H1 (cell line): ENCODE results near the gene FHIT. TPM values are rescaled to one million over a fixed set of nuclear protein-coding genes. Genes with fewer than 3 reads are reported as not detected.

Source experiments
- EGR1 ChIP-seq: IDR thresholded peaks from 2 replicates; pipeline ENCODE4 v1.6.1; 2011; ENCODE audit warnings: low read depth, low read length, borderline replicate concordance
- GTF2F1 ChIP-seq: IDR thresholded peaks from 2 replicates; pipeline ENCODE4 v1.6.1; 2012; ENCODE audit warnings: low read depth, low read length, improper control_type of control experiment, borderline replicate concordance
- KDM4A ChIP-seq: IDR thresholded peaks from one replicate; pipeline ENCODE4 v1.7.1; 2012; ENCODE audit warnings: low read depth, mild to moderate bottlenecking, moderate library complexity, low read length, inconsistent platforms; ENCODE audit not compliant: severe bottlenecking
- RXRA ChIP-seq: IDR thresholded peaks from 2 replicates; pipeline ENCODE4 v1.6.1; 2011; ENCODE audit warnings: low read depth, mild to moderate bottlenecking, low read length, moderate library complexity; ENCODE audit not compliant: insufficient read depth
- polyA plus RNA-seq, 7 experiments: library from polyadenylated mRNA; depleted of rRNA in 3 of 7; stranded (reverse) in 5 of 7; unstranded in 2 of 7; fragments of >200 nt in 5 of 7; fragments of 200-250 nt in 2 of 7; gene quantifications; 1 replicate in 5 of 7; 2 replicates in 1 of 7; 4 replicates in 1 of 7; pipeline versions ENCODE4 v1.2.1 to v1.2.3, GENCODE V29; 2011 to 2013; ENCODE audit warnings: missing spikeins in 2 of 7, mixed read lengths in 2 of 7
- total RNA-seq: library from RNA; stranded (reverse); fragmentation: NEBNext Ultra II Directional; extraction: Animal tissue kit (Norgen Biotek cat#: 25700); gene quantifications from 2 replicates; pipeline ENCODE4 v1.2.1, GENCODE V29; 2021

The FHIT gene
- total and polyA plus RNA-seq, 2 of the 8 experiments (the other 6 are each of a cell fraction or from before 2014, with no cell fraction given): 1.2 to 3.2 TPM

DNA sequence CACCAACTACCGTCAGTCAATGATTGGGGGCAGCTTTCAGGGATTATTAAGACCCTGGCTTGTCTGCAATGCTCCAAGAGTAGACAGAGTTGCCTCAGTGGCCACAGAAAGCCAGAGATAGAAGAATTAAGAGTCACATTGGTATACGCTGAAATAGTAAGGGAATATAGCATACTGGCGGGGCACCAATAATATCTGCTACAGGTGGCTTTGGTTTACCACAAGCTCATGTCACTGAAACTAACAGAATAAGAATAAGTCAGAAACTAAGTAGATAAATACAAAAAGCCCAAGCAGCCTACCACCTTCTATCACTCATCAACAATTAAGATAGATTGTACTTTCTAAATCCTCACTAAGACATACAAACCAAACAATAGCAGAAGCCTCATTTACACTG, 2.5 kb upstream of the FHIT start (continued):
- TF ChIP-seq EGR1 (no peak), RXRA (no peak), KDM4A (no peak), GTF2F1 (no peak)
